Activated naive CD4-positive, alpha-beta T cell treated with anti-CD3 and anti-CD28 coated beads, Interleukin-2, amount 10 ng/mL, durations not matched to agents 7 days and 5 days (primary cell): ENCODE data around the gene TREH.

Experiments used
- CTCF ChIA-PET: fragments of 350-600 bp; sonication (Branson Sonifier 250); formaldehyde crosslinking; loops from one replicate; lab custom pipeline; 2021; ENCODE audit warnings: antibody characterized with exemption; lab: Charles Lee
- DNase-seq: peaks from one replicate; pipeline ENCODE4 v3.0.0-alpha.2; 2020
- H3K27ac Mint-ChIP-seq: one replicate; pipeline ENCODE4 v1.8.0; 2021; ENCODE audit warnings: mild to moderate bottlenecking, moderate library complexity, mixed read lengths
- H3K27me3 Mint-ChIP-seq: one replicate; pipeline ENCODE4 v1.8.0; 2021; ENCODE audit warnings: mild to moderate bottlenecking, mixed read lengths
- H3K36me3 Mint-ChIP-seq: one replicate; pipeline ENCODE4 v1.8.0; 2021; ENCODE audit warnings: mixed read lengths
- H3K4me1 Mint-ChIP-seq: one replicate; pipeline ENCODE4 v1.8.0; 2021; ENCODE audit warnings: mixed read lengths
- H3K4me3 Mint-ChIP-seq: one replicate; pipeline ENCODE4 v1.8.0; 2021; ENCODE audit warnings: mild to moderate bottlenecking, moderate library complexity, mixed read lengths
- H3K9me3 Mint-ChIP-seq: one replicate; pipeline ENCODE4 v1.8.0; 2021; ENCODE audit warnings: mixed read lengths

The TREH gene

DNA sequence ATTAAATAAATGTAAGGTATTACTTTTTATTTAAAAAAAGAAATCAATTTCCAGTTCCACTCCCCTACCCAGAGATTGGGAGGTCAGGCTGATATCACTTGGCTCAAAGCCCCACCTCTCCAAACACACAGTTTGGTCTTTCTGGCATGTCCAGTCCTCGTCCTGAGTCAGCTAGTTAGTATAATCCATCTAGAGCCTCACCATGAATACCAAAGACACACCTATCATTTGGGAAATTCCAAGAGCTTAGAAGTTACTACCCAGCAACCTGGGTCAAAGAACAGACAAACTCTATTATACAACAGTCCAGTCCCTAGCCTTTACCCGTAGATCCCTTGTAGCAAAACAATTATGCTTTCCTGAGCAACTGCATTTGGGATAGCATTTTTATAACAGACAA is 9.4 kb downstream of the TREH start:
- H3K4me3 Mint-ChIP-seq, result no peak overlapping the region
- peaks cover 14% of the 10 kb centered on the region for H3K27me3 Mint-ChIP-seq
- no peaks in the 10 kb centered on the region for H3K9me3 Mint-ChIP-seq
- CTCF ChIA-PET, result no interaction called here
- H3K36me3 Mint-ChIP-seq, result no peaks in the 10 kb centered on the region
- H3K27ac Mint-ChIP-seq, result no peak overlapping the region
- DNase-seq, result no peak
- peaks cover 5% of the 10 kb centered on the region for H3K4me1 Mint-ChIP-seq

DNA sequence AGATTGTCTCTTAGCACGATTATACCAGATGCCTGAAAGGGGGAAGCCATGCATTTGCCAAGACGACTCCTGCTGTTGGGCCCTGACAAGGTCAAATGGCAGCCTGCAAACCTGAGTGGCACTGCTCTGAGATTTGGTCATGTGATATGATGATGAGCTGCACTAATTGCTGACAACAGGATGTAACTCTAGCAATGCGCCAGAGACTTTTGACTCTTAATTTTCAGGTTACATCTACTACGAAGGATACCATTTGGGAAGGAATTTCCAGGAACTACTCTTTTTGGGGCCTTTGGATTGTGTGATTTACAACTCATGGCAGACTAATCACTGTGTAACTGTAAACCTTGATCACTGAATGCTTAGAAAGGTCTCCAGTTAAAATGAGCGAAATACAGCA is 13.1 kb downstream of the TREH start:
- CTCF ChIA-PET, result interaction anchor here (0.7 to 1.5 kb wide), 2 partner anchors 10 to 57 kb away, joined by 3 to 6 read pairs; no protein-coding TSS in a partner anchor
- no peak overlapping the region for H3K27ac Mint-ChIP-seq
- no peak overlapping the region for H3K4me3 Mint-ChIP-seq
- DNase-seq, result no peak
- no peaks in the 10 kb centered on the region for H3K9me3 Mint-ChIP-seq
- H3K4me1 Mint-ChIP-seq, result peaks cover 5% of the 10 kb centered on the region
- peaks cover 26% of the 10 kb centered on the region for H3K27me3 Mint-ChIP-seq
- H3K36me3 Mint-ChIP-seq, result no peaks in the 10 kb centered on the region

DNA sequence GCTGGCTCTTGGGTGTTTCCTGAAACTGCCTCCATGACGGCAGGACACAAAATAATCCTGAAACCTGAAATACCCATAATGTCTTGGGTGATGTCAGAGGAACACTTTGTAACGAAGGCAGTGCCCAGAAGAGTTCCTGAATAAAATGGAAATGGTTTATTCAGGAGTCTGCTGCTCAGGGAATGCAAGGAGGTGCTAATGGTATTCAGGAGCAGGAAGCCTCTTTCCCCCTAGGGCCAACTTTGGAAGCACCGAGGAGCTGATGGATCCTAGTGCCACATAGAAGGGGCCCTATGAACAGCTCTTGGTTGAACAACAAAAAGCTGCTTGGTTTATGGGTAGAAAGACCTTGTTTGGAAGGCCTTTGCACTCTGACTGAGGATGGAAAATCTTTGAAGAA is 15.5 kb downstream of the TREH start:
- no peak for DNase-seq
- CTCF ChIA-PET, result interaction anchor here (2.7 kb wide), 1 partner anchor 69 kb away, joined by 10 read pairs; no protein-coding TSS in a partner anchor
- no peak overlapping the region for H3K27ac Mint-ChIP-seq
- H3K36me3 Mint-ChIP-seq, result no peaks in the 10 kb centered on the region
- H3K4me1 Mint-ChIP-seq, result peaks cover 10% of the 10 kb centered on the region
- H3K27me3 Mint-ChIP-seq, result peaks cover 34% of the 10 kb centered on the region
- no peak overlapping the region for H3K4me3 Mint-ChIP-seq
- H3K9me3 Mint-ChIP-seq, result no peaks in the 10 kb centered on the region

DNA sequence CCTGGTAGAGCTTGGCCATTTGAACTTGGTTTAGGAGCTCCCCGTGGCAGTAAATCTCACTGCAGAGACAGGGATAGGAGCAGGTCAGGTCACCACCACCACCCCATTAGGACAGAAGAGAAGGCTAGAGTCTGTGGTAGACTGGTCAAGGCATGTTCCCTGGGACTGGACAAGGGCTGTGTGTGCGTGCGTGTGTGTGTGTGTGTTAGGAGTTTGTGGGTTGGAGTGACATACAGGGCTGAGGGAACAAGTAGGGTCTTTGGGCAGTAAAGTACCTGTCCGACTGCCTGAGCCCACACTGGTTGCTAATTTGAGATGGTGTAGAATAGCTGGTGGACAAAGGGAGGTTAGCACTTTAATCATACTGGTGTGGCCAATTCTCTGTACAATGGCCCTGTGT is 16.1 kb downstream of the TREH start:
- Mint-ChIP-seq H3K36me3 (no peaks in the 10 kb centered on the region), H3K4me3 (no peak overlapping the region), H3K9me3 (no peaks in the 10 kb centered on the region), H3K27ac (no peak overlapping the region), H3K4me1 (peaks cover 10% of the 10 kb centered on the region), H3K27me3 (peaks cover 34% of the 10 kb centered on the region)
- no peak for DNase-seq
- CTCF ChIA-PET, result interaction anchor here (1.4 to 2.7 kb wide), 2 partner anchors 27 to 68 kb away, joined by 5 to 10 read pairs; no protein-coding TSS in a partner anchor

DNA sequence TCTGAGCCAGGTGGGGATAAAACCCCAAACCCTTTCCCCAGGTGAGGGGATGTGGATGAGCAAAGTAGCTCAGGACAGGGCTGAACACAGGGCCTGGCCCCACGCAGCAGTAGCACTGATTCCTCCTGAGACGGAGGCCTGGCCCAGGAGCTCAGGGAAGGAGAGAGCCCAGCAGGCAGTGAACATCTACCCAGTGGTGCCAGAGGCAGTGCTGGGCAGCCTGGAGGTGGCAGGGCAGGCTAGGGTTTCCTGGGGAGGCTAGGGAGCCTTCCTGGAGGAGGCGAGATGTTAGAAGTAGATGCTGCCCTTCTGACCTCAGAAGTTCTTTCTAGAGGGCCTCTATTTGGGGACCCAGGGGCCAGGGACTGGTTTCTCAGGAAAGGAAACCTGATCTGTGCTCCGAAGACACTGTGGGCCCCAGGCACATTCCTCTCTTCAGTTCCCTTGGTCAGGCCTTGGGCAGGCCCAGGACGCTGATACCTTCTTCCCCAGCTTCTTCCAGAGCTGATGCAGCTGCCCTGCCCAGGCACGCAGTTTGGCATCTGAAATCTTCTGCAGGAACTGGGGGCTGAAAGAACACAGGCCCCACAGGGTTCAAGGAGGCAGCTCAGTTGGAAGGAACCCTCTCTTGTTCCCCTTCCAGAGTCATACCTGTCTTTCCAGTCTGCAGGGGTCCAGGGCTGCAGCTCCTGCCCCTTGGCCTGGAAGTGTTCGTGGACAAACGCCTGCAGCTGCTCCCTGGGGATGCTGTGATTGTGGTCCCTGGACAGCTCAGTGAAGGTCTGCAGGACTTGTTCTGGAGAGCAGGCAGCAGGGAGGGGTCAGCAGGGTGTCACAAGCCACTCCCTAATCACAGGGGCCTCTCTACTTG is 16.8 kb downstream of the TREH start:
- Mint-ChIP-seq H3K9me3 (no peaks in the 10 kb centered on the region), H3K4me3 (no peak overlapping the region), H3K4me1 (peaks cover 10% of the 10 kb centered on the region), H3K36me3 (no peaks in the 10 kb centered on the region), H3K27ac (no peak overlapping the region), H3K27me3 (peaks cover 34% of the 10 kb centered on the region)
- CTCF ChIA-PET, result interaction anchor here (1.4 to 2.7 kb wide), 2 partner anchors 27 to 68 kb away, joined by 5 to 10 read pairs; no protein-coding TSS in a partner anchor
- no peak for DNase-seq

DNA sequence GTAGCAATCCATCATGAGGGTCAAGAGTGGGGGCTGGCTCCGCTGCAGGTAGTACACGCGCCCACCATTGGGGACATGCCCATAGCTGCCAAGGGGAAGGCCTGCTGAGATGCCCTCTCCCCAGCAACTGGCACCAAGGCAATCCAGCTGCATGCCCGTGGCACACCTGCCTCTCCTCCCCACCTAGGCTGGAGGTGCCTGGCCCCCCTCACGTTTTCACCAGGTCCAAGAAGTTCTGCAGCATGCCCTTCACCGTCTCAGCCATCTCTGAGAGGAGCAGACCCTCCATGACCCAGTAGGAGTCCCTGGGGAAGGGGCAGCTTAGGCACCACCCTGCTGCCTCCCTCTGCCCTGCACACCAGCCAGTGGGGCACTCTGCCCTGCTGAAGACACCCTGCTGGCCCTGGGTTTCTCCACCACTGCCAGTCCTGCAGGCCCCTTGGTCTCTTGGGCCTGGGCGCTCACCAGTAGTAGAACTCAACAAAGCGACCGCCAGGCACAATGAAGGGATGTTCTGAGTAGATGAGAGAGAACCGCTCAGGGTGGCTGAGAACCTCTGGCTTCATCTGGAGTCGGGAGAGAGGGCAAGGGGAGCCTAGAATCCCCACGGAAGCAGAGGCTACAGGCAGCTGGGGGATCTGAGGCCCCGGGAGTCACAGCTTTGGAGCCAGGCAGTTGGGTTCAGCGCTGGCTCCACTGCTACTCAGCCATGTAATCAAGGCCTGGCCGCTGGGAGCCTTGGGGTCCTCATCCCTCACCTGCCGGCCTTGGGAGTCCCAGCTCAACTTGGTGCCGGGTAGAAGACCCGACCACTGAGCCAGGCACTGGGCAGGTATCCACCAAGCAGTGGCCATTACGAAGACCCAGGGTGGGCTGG is 17.8 kb downstream of the TREH start:
- CTCF ChIA-PET, result interaction anchor here (0.8 to 7.1 kb wide), 5 partner anchors 19 to 68 kb away, joined by 3 to 55 read pairs (median 3); no protein-coding TSS in a partner anchor
- H3K27ac Mint-ChIP-seq, result no peak overlapping the region

DNA sequence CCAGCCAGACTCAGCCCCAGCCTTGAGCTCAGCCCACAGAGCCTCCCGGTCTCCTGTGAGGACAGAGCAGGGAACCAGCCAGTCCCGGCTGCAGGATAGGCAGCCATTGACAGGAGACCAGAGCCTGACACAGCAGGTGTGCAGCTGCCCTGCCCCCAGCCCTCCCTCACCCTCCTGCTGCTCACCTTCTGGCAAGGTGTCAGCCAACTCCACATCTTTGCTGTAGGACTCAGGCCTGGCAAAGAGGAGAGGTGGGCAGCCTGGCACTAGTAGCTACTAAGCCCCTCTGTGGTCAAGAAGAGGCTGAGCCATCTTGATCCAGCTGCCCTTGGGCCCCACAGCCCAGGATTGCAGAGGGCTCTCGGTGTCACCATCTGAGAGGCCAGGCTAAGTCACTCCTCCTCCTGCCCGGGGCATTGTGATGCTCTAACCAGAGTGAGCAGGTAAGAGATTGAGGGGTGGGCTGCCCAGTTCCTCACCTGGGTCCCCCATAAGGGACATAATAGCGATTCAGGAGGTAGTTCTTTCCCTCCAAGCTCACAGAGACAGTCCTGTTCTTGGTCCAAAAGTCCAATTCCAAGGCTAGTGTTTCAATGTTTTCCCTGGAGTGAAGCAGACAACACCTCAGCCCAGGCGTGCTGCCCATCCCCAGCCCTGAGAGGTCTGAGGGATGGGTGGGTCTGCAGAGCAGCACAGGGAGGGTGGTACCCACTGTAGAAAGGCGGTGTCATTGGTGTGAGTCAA is 18.6 kb downstream of the TREH start:
- Mint-ChIP-seq H3K27ac (no peak overlapping the region), H3K4me1 (peaks cover 6% of the 10 kb centered on the region), H3K9me3 (no peaks in the 10 kb centered on the region), H3K27me3 (peaks cover 34% of the 10 kb centered on the region), H3K36me3 (no peaks in the 10 kb centered on the region), H3K4me3 (no peak overlapping the region)
- DNase-seq, result no peak
- CTCF ChIA-PET, result interaction anchor here (0.8 to 7.1 kb wide), 9 partner anchors 8 to 251 kb away, joined by 3 to 55 read pairs (median 5); no protein-coding TSS in a partner anchor

More for the DNA sequence above, 17.8 kb downstream of the TREH start:
- DNase-seq, result no peak
- H3K36me3 Mint-ChIP-seq, result no peaks in the 10 kb centered on the region
- H3K9me3 Mint-ChIP-seq, result no peaks in the 10 kb centered on the region
- peaks cover 34% of the 10 kb centered on the region for H3K27me3 Mint-ChIP-seq
- no peak overlapping the region for H3K4me3 Mint-ChIP-seq
- H3K4me1 Mint-ChIP-seq, result peaks cover 10% of the 10 kb centered on the region

DNA sequence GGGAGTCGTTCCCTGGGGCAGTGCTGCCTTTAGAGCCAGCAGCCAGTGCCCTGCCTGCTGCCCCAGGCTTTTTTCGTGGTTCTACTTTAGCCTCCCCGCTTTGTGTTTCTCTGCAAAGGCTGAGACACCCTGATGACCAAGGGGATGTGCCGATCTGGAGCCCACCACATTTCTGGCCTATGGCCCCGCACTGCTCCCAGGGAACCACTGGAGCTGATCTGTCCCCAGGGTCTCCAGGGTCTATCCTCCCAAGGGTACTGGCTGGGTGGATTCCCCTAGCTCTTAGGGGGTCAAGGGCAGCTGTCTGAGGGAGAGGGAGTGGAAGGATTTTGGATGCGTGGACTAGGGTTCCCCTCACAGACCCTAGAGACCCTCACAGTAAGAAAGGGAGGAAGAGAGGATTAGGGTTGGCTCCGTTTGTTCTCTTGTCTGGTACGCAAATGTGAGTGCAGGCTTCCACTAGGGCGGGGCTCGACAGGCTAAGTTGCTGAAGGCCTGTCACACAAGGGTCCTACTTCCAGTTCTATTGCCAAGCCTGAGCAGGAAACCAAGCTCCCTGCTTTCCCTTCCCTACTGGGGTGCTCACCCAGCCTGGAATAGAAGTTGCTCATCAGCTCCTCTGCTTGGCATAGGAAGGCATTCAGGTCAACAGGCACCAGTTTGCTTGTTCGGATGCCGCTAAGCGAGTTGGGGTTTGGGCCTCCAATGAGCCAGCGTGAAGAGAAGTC is 19.3 kb downstream of the TREH start:
- Mint-ChIP-seq H3K36me3 (no peaks in the 10 kb centered on the region), H3K4me3 (no peak overlapping the region)
- CTCF ChIA-PET, result interaction anchor here (0.8 to 7.1 kb wide), 14 partner anchors 9 to 252 kb away, joined by 3 to 55 read pairs (median 4); no protein-coding TSS in a partner anchor

DNA sequence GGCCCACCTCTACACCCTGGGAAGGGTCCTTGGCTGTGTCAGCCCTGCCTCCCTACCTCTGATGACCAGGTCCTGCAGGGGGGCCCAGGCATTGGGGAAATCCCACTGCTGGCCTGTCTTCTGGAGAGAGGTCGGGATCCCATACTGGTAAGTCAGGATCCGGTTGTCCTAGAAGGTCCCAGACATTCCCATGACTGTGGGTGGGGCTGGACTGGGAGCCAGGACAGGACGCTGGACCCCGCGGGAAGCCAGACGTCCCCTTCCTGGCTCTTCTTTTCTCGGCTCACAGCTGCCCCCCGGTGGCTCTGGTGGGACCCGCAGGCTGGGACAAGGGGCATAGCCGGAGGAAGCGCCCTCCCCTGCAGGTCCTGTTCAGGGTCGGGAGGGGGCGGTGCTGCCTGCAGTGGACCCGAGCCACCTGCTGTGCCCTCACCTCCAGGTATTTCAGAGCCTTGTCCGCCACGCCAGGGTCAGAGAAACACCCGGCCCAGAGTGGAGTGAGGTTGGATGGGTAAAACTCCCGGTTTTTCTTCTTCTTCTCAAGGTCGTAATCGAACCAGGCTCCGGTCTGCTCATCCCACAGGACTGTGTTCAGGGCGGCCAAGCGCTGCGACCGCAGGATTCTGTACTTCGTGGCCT is 20.0 kb downstream of the TREH start:
- CTCF ChIA-PET, result interaction anchor here (0.9 to 7.1 kb wide), 9 partner anchors 11 to 66 kb away, joined by 3 to 55 read pairs (median 5); no protein-coding TSS in a partner anchor
- H3K27me3 Mint-ChIP-seq, result peaks cover 29% of the 10 kb centered on the region
- no peaks in the 10 kb centered on the region for H3K36me3 Mint-ChIP-seq
- peak; percentile 95 for DNase-seq
- H3K4me1 Mint-ChIP-seq, result peaks cover 6% of the 10 kb centered on the region
- H3K4me3 Mint-ChIP-seq, result no peak overlapping the region
- no peaks in the 10 kb centered on the region for H3K9me3 Mint-ChIP-seq
- H3K27ac Mint-ChIP-seq, result no peak overlapping the region

More for the DNA sequence above, 19.3 kb downstream of the TREH start:
- Mint-ChIP-seq H3K27me3 (peaks cover 33% of the 10 kb centered on the region), H3K4me1 (peaks cover 6% of the 10 kb centered on the region), H3K9me3 (no peaks in the 10 kb centered on the region), H3K27ac (no peak overlapping the region)
- no peak for DNase-seq

DNA sequence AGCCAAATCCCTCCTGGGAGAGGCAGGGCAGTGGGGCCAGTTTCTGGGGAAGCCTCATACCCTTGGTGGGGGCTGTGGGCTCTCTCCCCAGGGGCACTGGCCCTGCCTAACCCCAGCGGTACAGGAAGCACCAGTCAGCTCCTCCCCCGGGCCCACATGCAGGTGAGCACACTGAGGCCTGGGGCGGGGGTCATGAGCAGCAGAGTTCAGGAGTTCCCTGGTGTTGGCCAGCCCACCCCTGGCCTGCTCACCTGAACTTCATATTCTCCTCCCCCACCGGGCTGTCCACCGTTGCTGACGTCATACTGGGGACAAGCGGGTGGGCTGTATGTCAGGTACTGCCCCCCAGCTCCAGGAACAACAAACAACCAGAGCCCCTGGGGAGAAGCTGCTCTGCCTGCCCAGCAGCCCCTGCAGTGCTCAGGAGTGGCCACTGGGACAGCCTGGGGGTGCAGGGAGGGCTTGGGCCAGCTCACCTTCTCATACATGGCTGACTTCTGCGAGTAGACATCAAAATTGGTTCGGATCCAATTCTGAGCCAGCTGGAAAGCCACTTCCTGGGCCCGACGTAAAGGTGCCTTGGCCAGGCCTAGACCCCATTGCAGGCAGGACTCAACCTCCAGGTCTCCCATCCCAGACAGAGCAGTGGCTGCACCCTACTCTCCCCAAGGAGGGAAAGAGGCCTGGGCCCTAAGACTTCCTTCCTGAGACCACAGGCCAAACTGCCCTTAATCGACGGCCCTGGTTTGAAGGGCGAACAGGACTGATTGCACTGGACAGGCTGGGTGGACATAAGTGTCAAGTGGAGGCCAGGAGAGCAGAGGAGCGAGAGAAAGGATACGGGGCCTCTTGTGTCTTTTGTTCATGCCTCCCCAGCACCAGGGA is 20.8 kb downstream of the TREH start:
- Mint-ChIP-seq H3K27ac (no peak overlapping the region), H3K9me3 (no peaks in the 10 kb centered on the region), H3K4me1 (peaks cover 6% of the 10 kb centered on the region), H3K27me3 (peaks cover 29% of the 10 kb centered on the region), H3K36me3 (no peaks in the 10 kb centered on the region), H3K4me3 (no peak overlapping the region)
- CTCF ChIA-PET, result interaction anchor here (0.9 to 7.1 kb wide), 10 partner anchors 10 to 65 kb away, joined by 3 to 55 read pairs (median 4); no protein-coding TSS in a partner anchor
- DNase-seq, result no peak

DNA sequence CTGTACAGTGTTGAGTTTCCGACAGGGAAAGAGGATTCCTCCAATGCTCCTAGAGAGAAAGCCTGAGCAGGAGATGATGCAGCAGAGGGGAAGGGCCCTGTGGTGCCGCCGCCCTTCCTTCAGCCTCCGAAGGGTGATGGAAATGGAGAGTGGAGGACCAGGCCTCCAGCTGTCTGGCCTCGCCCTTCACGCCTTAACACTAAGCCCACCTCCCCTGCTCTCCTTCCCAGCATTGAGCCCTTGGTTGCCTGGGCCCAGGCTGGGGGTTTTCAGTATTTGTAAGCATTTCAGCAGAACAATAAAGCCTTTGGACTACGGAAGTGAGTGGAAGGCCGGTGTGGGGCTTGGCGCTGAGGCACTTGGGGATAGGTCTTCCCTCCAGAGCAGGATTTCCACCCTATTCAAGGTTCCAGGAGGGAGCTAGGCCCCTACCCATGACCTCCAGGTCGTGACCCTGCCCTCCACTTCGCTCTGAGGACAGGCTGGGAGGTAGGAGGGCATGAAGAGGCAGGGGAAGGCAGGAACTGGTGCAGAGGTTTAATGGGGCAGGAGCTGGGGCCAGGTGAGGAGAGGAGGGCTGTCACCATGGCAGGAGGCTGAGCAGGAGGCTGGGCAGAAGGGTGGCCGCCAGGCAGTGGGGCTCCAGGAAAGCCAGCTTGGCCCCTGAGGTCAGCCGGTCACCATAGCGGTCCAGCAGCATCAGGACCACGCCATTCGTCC is 21.6 kb downstream of the TREH start:
- DNase-seq, result no peak
- Mint-ChIP-seq H3K4me1 (peaks cover 7% of the 10 kb centered on the region), H3K9me3 (no peaks in the 10 kb centered on the region), H3K36me3 (no peaks in the 10 kb centered on the region), H3K27me3 (peaks cover 26% of the 10 kb centered on the region), H3K4me3 (no peak overlapping the region), H3K27ac (no peak overlapping the region)
- CTCF ChIA-PET, result interaction anchor here (1.0 to 7.1 kb wide), 7 partner anchors 18 to 511 kb away, joined by 3 to 55 read pairs (median 4); no protein-coding TSS in a partner anchor
